SIG-M5 (cell line): ENCODE measurements around the gene LEMD2.

ENCODE experiments used
- DNase-seq: peaks from one replicate; lab custom pipeline; 2025; lab: John Stamatoyannopoulos, UW

The LEMD2 gene

GRCh38 chr6:33756211-33756954 lies 32.5 kb downstream of the LEMD2 start:
- DNase-seq = no peak

- no peak for DNase-seq
Observed at GRCh38 chr6:33755070-33755869, 33.7 kb downstream of the LEMD2 start.

GRCh38 chr6:33754222-33754621 lies 34.7 kb downstream of the LEMD2 start:
- DNase-seq = no peak

DNA sequence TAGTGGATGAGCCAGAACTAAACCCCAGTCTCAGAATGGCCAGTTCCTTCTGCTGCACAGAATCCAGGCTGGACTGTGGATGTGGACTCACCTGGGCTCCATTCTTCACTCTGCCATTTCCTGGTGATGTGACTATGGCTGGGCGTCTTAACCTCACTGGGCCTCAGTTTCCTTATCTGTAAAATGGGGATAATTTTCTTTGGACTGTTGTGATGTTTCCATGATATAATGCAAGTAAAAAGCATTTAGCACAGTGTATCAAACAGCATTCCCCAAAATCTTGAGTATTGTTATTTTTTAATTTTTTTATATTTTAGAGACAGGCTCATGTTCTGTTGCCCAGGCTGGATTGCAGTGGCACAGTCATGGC lies 36.3 kb downstream of the LEMD2 start:
- no peak for DNase-seq

DNA sequence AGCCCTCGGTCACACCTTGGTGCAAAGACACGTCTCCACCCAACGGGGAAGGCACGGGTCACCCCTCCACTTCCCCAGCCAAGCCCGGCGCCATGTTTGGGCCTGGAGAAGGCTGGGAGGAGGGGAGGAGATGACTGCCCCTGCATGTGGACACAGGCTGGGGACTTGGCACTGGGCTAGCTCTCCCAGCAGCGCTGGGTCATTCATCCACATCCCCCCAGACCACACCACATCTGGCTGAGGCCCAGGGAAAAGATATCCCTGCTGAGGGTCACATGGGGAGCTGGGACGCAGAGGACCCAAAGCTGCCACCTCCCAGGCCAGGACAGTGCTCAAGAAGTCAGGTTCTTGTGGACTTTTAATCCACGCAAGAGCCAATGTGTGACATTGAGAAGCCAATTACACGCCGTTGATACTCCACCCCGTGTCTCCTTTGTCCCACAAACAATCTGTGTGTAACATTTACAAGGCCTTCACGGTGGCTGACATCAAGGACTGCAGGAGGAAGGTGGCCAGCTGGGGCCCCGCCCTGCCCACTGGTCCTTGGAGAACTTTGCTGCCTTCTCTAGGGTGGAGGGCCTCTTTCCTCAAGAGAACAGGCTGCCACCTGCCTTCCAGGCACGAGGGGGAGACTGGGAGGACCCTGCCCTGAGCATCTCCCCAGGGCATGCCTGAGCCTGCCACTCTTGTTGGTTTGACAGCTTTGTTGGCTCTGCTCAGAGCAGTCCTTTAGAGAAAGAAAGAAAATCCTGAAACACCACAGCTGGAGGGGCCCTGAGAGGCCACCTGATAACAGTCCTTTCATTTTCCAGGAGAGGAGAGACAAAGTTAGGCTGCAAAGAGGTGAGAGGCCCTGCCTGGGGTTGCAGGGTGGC lies 36.9 kb downstream of the LEMD2 start:
- no peak for DNase-seq

GRCh38 chr6:33750244-33750991 lies 38.5 kb downstream of the LEMD2 start:
- no peak for DNase-seq

- DNase-seq = no peak
Observed at GRCh38 chr6:33749401-33749800, 39.5 kb downstream of the LEMD2 start.

- no peak for DNase-seq
Observed at GRCh38 chr6:33748841-33749240, 40.1 kb downstream of the LEMD2 start.

GRCh38 chr6:33747823-33748222 lies 41.1 kb downstream of the LEMD2 start:
- DNase-seq = no peak

- DNase-seq = no peak
Observed at GRCh38 chr6:33746651-33747100, 42.3 kb downstream of the LEMD2 start, which contains the start of gene IP6K3. Gene IP6K3, minus strand, starts transcription at chr6:33746905. Its CDS starts 11,429 bp downstream, at chr6:33735476.

- no peak for DNase-seq
Observed at GRCh38 chr6:33746036-33746600, 42.8 kb downstream of the LEMD2 start.

- no peak for DNase-seq
Observed at GRCh38 chr6:33745548-33745947, 43.4 kb downstream of the LEMD2 start.

DNA sequence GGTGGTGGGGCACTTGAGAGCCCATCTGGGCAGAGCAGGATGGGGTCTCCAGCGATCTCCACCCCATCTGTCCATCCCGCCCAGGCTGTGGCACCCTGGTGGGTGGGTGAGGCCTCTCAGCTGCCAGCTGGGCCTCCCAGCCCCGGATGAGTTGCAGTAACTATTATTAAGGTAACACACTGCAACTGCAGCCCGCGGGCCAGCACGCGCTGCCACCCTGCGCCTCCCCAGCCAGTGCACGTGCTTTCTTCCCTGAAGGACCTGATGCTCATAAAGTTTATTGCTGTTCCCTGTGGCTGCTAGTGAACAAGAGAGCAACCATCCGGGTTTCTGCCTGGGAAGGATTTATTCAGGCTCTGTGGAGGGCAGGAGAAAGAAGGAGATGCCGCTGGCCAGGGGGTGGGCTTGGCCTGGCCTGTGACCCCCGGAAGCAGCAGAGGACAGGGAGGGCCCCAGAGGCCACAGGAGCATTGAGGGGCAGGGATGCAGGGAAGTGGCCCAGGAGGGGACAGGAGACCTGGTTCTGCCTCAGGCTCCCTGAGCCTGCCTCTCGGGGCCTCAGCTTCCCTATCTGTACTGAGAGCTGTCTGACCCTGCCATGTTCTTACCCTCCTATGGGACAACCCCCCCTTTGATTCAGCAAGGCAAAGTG lies 43.9 kb downstream of the LEMD2 start:
- no peak for DNase-seq

GRCh38 chr6:33744001-33744848 lies 44.7 kb downstream of the LEMD2 start:
- no peak for DNase-seq

DNA sequence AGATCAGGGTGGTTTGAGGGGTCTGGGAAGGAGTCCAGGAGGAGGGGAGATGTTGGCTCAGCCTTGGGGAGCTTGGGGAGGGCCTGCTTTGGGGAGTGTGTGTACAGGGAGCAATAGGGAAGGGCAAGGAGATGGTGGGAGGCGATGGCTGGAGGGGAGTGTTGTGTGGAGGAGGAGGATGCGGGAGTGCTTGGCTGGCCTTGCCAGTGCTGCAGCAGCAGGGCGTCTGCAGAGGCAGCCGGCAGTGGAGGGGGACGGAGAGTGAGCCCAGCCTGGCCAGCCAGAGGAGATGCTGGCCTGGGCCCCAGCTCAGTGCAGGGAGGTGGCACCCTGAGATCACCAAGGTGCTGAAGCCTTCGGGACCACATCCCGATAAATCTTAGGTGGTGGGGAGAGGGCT lies 46.1 kb downstream of the LEMD2 start:
- no peak for DNase-seq

DNA sequence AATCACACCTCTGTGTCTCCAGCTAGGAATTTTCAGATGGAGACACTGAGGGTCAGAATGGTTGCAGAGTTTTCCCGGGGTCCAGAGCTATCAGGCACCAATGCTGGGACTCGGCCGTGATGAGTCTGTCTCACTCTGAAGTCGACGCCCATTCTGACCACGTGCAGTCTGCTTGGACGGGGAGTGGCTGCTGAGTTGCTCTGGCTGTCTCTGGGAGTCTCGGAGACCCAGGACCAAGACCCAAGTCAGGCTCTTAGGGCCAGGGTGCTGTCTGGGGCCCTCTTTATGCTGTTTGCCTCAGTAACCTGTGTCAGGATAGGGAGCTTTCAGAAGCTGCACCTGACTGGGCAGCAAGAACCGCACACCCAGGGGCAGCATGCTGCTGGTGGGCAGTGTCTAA lies 46.8 kb downstream of the LEMD2 start:
- DNase-seq = no peak

DNA sequence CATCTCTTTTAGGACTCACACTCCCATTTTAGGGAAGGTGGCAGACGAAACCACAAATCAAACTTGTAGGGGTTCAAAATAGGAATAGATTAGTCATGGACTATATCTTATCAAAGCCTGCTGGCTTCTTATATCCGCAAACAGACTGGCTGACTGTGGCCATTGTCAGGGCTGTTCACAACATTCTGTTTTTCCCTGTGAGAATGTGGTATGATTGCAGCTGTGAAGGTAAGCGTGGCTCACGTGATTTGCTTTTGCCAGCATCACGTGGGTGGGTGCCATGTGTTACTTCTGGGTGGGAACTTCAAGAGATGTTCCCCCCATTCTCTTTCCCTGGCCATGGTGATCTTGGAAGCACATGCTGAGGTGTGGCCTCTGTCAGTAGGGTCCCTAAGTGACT lies 48.1 kb downstream of the LEMD2 start:
- no peak for DNase-seq

DNA sequence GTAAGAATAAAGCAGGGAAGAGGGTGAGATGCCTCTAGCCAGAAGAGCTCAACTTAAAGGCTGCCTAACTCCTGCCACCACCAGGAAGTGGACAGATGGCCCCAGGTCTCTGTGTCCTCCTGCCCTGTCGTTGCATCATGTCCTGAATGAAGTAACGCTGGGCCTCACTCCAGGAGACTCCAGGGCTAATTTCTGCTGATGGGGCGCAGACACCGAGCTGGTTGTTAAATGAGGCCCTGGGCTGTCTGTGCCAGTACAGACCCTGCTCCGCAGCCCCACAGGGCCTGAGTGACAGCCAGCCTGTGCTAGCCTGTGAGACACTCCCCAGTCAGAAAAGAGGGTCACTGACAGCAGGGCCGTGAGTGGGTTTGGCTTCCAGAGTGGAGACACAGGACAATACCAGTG lies 48.7 kb downstream of the LEMD2 start:
- no peak for DNase-seq

DNA sequence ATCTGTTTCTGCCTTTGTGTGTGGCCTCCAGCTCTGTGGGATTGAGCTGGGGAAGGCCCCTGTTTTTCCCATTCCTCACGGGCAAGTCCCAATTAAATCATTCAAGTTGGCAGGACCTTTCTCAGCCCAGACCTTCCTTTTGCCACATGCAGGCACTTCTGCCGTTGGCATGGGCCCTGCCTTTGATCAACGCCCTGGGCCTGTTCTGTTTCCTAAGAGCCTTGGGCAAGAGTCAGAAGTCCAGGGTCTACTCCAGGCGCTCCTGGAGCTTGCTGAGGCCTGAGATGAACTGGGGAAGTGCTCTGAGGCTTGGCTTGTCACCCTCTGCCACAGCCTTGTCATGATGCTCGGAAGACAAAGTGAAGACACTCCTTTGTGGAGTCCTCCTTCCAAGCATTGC lies 49.4 kb downstream of the LEMD2 start:
- DNase-seq = no peak

GRCh38 chr6:33738879-33739278 lies 50.1 kb downstream of the LEMD2 start:
- DNase-seq = no peak
